Measurements from ENCODE around the gene H3-3A.
A peak's percentile ranks its signal among the peaks of the same experiment; 100 is the strongest.

Gene H3-3A

GRCh38 chr1:226062558-226063223 is at the start of gene H3-3A:
TSS of gene H3-3A (plus strand) at chr1:226062716. CDS start at chr1:226064352, 1,636 bp downstream.
- peak; percentile 99 for DNase-seq

- no peak for DNase-seq
Measured at GRCh38 chr1:226017070-226017469, 45.4 kb upstream of the H3-3A start.

GRCh38 chr1:226019572-226019971 is 42.9 kb upstream of the H3-3A start:
- DNase-seq = no peak

- DNase-seq = no peak
Measured at GRCh38 chr1:226021401-226021800, 41.1 kb upstream of the H3-3A start.

GRCh38 chr1:226021801-226022200 is 40.7 kb upstream of the H3-3A start:
- DNase-seq = no peak

- DNase-seq = no peak
Measured at GRCh38 chr1:226023735-226024134, 38.8 kb upstream of the H3-3A start.

- no peak for DNase-seq
Measured at GRCh38 chr1:226026833-226027232, 35.7 kb upstream of the H3-3A start.

GRCh38 chr1:226027538-226028217 is 34.8 kb upstream of the H3-3A start:
- DNase-seq = no peak

- no peak for DNase-seq
Measured at GRCh38 chr1:226029093-226029496, 33.4 kb upstream of the H3-3A start.

- DNase-seq = no peak
Measured at GRCh38 chr1:226029568-226030225, 32.8 kb upstream of the H3-3A start.

GRCh38 chr1:226033582-226033981 is 28.9 kb upstream of the H3-3A start:
- no peak for DNase-seq

- DNase-seq = no peak
Measured at GRCh38 chr1:226033991-226034390, 28.5 kb upstream of the H3-3A start.

GRCh38 chr1:226034482-226034881 is 28.0 kb upstream of the H3-3A start:
- no peak for DNase-seq

GRCh38 chr1:226035915-226036314 is 26.6 kb upstream of the H3-3A start:
- no peak for DNase-seq

GRCh38 chr1:226038661-226039060 is 23.9 kb upstream of the H3-3A start:
- DNase-seq = no peak

GRCh38 chr1:226041419-226041818 is 21.1 kb upstream of the H3-3A start:
- DNase-seq = no peak

- DNase-seq = no peak
Measured at GRCh38 chr1:226044514-226045101, 17.9 kb upstream of the H3-3A start.

- DNase-seq = no peak
Measured at GRCh38 chr1:226046240-226046639, 16.3 kb upstream of the H3-3A start.

- no peak for DNase-seq
Measured at GRCh38 chr1:226047495-226047894, 15.0 kb upstream of the H3-3A start.

GRCh38 chr1:226048886-226049285 is 13.6 kb upstream of the H3-3A start:
- DNase-seq = no peak

- DNase-seq = no peak
Measured at GRCh38 chr1:226050133-226050532, 12.4 kb upstream of the H3-3A start.

- DNase-seq = no peak
Measured at GRCh38 chr1:226051365-226051764, 11.2 kb upstream of the H3-3A start.

- no peak for DNase-seq
Measured at GRCh38 chr1:226052061-226052460, 10.5 kb upstream of the H3-3A start.

All from activated naive CD4-positive, alpha-beta T cell treated with Interleukin-2 at 50 U/mL for 16 hours (primary cell).